ENCODE results near the gene SLC25A5. TPM values are rescaled to one million over a fixed set of nuclear protein-coding genes. Genes with fewer than 3 reads are reported as not detected.
"Not testable (repeated sequence)": the region's sequence is repeated elsewhere in the genome, so short reads cannot be mapped to it uniquely, and the experiment has no call there.

SLC25A5 gene
- total RNA-seq, 1 donor from 2014 or later = 551 TPM

- TF ChIP-seq, protein P1, sequence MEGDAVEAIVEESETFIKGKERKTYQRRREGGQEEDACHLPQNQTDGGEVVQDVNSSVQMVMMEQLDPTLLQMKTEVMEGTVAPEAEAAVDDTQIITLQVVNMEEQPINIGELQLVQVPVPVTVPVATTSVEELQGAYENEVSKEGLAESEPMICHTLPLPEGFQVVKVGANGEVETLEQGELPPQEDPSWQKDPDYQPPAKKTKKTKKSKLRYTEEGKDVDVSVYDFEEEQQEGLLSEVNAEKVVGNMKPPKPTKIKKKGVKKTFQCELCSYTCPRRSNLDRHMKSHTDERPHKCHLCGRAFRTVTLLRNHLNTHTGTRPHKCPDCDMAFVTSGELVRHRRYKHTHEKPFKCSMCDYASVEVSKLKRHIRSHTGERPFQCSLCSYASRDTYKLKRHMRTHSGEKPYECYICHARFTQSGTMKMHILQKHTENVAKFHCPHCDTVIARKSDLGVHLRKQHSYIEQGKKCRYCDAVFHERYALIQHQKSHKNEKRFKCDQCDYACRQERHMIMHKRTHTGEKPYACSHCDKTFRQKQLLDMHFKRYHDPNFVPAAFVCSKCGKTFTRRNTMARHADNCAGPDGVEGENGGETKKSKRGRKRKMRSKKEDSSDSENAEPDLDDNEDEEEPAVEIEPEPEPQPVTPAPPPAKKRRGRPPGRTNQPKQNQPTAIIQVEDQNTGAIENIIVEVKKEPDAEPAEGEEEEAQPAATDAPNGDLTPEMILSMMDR (IDR thresholded peaks at IDR 0.05; ENCODE audit: insufficient read depth, low read length, severe bottlenecking) = no peak
- H3K27me3 ChIP-seq (ENCODE audit: control insufficient read depth, insufficient read depth, low read length) = no peaks in the 10 kb centered on the region
- H3K36me3 ChIP-seq (ENCODE audit: control insufficient read depth, insufficient read depth, low read length) = peaks cover 2% of the 10 kb centered on the region
- H3K4me3 ChIP-seq (ENCODE audit: low read depth, low read length) = no peak overlapping the region
- FAIRE-seq (no peak), DNase-seq (ENCODE audit: low read depth) (no peak)
Observed at GRCh38 chrX:119424999-119425398, 43.2 kb upstream of the SLC25A5 start.

- FAIRE-seq = no peak
- Histone ChIP-seq H3K36me3 (ENCODE audit: control insufficient read depth, insufficient read depth, low read length) (peaks cover 2% of the 10 kb centered on the region), H3K4me3 (ENCODE audit: low read depth, low read length) (no peak overlapping the region), H3K27me3 (ENCODE audit: control insufficient read depth, insufficient read depth, low read length) (no peaks in the 10 kb centered on the region)
- DNase-seq (ENCODE audit: low read depth) = no peak
- TF ChIP-seq, protein P1 (IDR thresholded peaks at IDR 0.05; ENCODE audit: insufficient read depth, low read length, severe bottlenecking) = no peak
Observed at GRCh38 chrX:119427024-119427794, 41.0 kb upstream of the SLC25A5 start.

DNA sequence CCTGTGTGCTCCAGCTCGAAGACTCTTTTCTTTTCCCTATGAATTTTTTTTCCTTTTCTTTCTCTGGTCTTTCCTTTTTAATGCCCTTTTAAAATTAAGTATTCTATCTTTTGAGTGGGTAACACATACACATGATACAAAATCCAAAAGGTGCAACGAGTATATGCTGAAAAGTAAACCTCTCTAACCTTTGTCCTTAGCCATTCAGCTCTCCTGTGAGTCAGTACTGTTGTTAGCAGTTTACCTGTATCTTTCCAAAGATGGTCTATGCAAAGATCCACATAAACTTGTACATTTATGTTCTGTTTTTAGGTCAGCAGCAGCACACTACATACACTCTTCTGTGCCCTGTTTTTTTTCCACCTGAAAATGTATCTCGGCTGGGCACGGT lies 40.5 kb upstream of the SLC25A5 start:
- Histone ChIP-seq H3K36me3 (ENCODE audit: control insufficient read depth, insufficient read depth, low read length) (peaks cover 2% of the 10 kb centered on the region), H3K4me3 (ENCODE audit: low read depth, low read length) (no peak overlapping the region), H3K27me3 (ENCODE audit: control insufficient read depth, insufficient read depth, low read length) (no peaks in the 10 kb centered on the region)
- DNase-seq (ENCODE audit: low read depth) (no peak), FAIRE-seq (no peak)
- TF ChIP-seq, protein P1 (IDR thresholded peaks at IDR 0.05; ENCODE audit: insufficient read depth, low read length, severe bottlenecking) = no peak

DNA sequence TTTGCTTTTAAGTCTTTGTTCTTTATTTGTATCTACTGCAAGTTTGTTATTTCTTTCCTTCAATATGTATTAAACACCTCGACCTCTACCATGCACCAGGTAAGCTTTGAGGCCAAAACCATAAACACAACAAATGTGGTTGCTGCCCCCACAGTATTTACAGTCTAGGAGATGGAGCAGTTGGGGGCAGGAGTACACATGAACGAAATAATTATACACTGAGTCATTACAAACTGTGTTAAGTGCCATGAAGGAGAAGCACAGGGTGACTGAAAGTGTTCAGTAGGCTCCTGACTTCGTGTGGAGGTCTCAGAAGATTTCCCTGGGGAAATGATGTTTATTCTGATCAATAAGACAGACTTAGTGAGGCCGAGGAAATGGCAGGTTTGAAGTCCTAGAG lies 38.8 kb upstream of the SLC25A5 start:
- Histone ChIP-seq H3K36me3 (ENCODE audit: control insufficient read depth, insufficient read depth, low read length) (peaks cover 2% of the 10 kb centered on the region), H3K27me3 (ENCODE audit: control insufficient read depth, insufficient read depth, low read length) (no peaks in the 10 kb centered on the region), H3K4me3 (ENCODE audit: low read depth, low read length) (no peak overlapping the region)
- DNase-seq (ENCODE audit: low read depth) (no peak), FAIRE-seq (no peak)
- TF ChIP-seq, protein P1 (IDR thresholded peaks at IDR 0.05; ENCODE audit: insufficient read depth, low read length, severe bottlenecking) = no peak

- FAIRE-seq; H3K36me3 ChIP-seq (ENCODE audit: control insufficient read depth, insufficient read depth, low read length): not testable (repeated sequence)
Observed at GRCh38 chrX:119441295-119441694, 26.9 kb upstream of the SLC25A5 start.

GRCh38 chrX:119442286-119442685 lies 26.0 kb upstream of the SLC25A5 start:
- TF ChIP-seq, protein P1 (IDR thresholded peaks at IDR 0.05; ENCODE audit: insufficient read depth, low read length, severe bottlenecking) = no peak
- DNase-seq (ENCODE audit: low read depth) (no peak), FAIRE-seq (no peak)
- H3K36me3 ChIP-seq (ENCODE audit: control insufficient read depth, insufficient read depth, low read length) = no peaks in the 10 kb centered on the region
- H3K4me3 ChIP-seq (ENCODE audit: low read depth, low read length) = no peak overlapping the region
- no peaks in the 10 kb centered on the region for H3K27me3 ChIP-seq (ENCODE audit: control insufficient read depth, insufficient read depth, low read length)

More at GRCh38 chrX:119441295-119441694, 26.9 kb upstream of the SLC25A5 start:
- not testable (repeated sequence) for H3K27me3 ChIP-seq (ENCODE audit: control insufficient read depth, insufficient read depth, low read length); DNase-seq (ENCODE audit: low read depth); H3K4me3 ChIP-seq (ENCODE audit: low read depth, low read length)

All from bronchial epithelial cell (primary cell).